GM12878 (cell line): ENCODE measurements around the gene FLVCR1. TPM values are rescaled to one million over a fixed set of nuclear protein-coding genes. Genes with fewer than 3 reads are reported as not detected.

Experiments used
- CBX3 ChIP-seq: fragments of 200-600 bp; sonication (generic); IDR thresholded peaks from 2 replicates; pipeline ENCODE4 v1.6.1; 2016; ENCODE audit warnings: low read depth, borderline replicate concordance
- CHD2 ChIP-seq: IDR thresholded peaks from 2 replicates; pipeline ENCODE4 v1.6.1; 2011; ENCODE audit warnings: low read depth, low read length, improper control_type of control experiment, borderline replicate concordance
- CREB1 ChIP-seq: IDR thresholded peaks from 2 replicates; pipeline ENCODE4 v1.6.1; 2012; ENCODE audit warnings: low read depth, mild to moderate bottlenecking, inconsistent platforms
- EED ChIP-seq: sonication (generic); IDR thresholded peaks from 2 replicates; pipeline ENCODE4 v1.6.1; 2016; ENCODE audit warnings: antibody characterized with exemption, low read depth
- FOXM1 ChIP-seq: IDR thresholded peaks from 2 replicates; pipeline ENCODE4 v1.6.1; 2012; ENCODE audit warnings: low read depth, mild to moderate bottlenecking, inconsistent platforms, low read length, moderate library complexity
- MYC ChIP-seq: IDR thresholded peaks from 2 replicates; pipeline ENCODE4 v1.6.1; 2011; ENCODE audit warnings: mild to moderate bottlenecking, low read length, moderate library complexity, inconsistent platforms; ENCODE audit not compliant: insufficient read depth, insufficient replicate concordance, insufficient read length, severe bottlenecking
- NFIC ChIP-seq: IDR thresholded peaks from 2 replicates; pipeline ENCODE4 v1.6.1; 2012; ENCODE audit warnings: low read depth, mild to moderate bottlenecking, inconsistent platforms, low read length, moderate library complexity
- NFXL1 ChIP-seq: fragments of 450-650 bp; IDR thresholded peaks from 2 replicates; pipeline ENCODE4 v1.6.1; 2017; ENCODE audit warnings: antibody characterized with exemption, mild to moderate bottlenecking, borderline replicate concordance
- NR2C1 ChIP-seq: fragments of 450-650 bp; IDR thresholded peaks from 2 replicates; pipeline ENCODE4 v1.6.1; 2017; ENCODE audit warnings: antibody characterized with exemption, mild to moderate bottlenecking, moderate library complexity
- NR2C2 ChIP-seq: IDR thresholded peaks from 2 replicates; pipeline ENCODE4 v1.6.1; 2011; ENCODE audit warnings: borderline replicate concordance, low read depth; ENCODE audit not compliant: control insufficient read depth, insufficient read length
- PAX5 ChIP-seq: IDR thresholded peaks from 2 replicates; pipeline ENCODE4 v1.6.1; 2011; ENCODE audit warnings: low read depth, low read length, borderline replicate concordance
- SPI1 ChIP-seq: IDR thresholded peaks from 2 replicates; pipeline ENCODE4 v1.6.1; 2011; ENCODE audit warnings: low read depth, mild to moderate bottlenecking, low read length, moderate library complexity, borderline replicate concordance; ENCODE audit not compliant: insufficient read depth
- SUPT20H ChIP-seq: IDR thresholded peaks from 2 replicates; pipeline ENCODE4 v1.6.1; 2011; ENCODE audit warnings: low read depth, mild to moderate bottlenecking, low read length, moderate library complexity, borderline replicate concordance; ENCODE audit not compliant: control insufficient read depth
- USF1 ChIP-seq: IDR thresholded peaks from 2 replicates; pipeline ENCODE4 v1.6.1; 2011; ENCODE audit warnings: borderline replicate concordance, low read depth, mild to moderate bottlenecking, moderate library complexity, mixed read lengths, low read length; ENCODE audit not compliant: insufficient read depth; ENCODE audit errors: extremely low read length
- ZNF24 ChIP-seq: fragments of 450-650 bp; IDR thresholded peaks from 2 replicates; pipeline ENCODE4 v1.6.1; 2017; ENCODE audit warnings: antibody characterized with exemption, mild to moderate bottlenecking
- polyA plus RNA-seq, 11 experiments: library from polyadenylated mRNA; depleted of rRNA in 4 of 11; unstranded in 6 of 11; stranded (reverse) in 5 of 11; fragments of >200 nt; fragmentation: Nextera tagmentation in 4 of 11; fragmentation: Illumina TruSeq in 1 of 11; extraction: Ambion mirVana in 4 of 11; extraction: Trizol in 1 of 11; gene quantifications; 1 replicate in 1 of 11; 2 replicates in 10 of 11; pipeline versions ENCODE4 v1.2.1 to v1.2.3, GENCODE V29; 2011 to 2016; ENCODE audit warnings: inconsistent platforms in 2 of 11, missing spikeins in 2 of 11, low read depth in 1 of 11
- total RNA-seq, 4 experiments: library from RNA; depleted of rRNA in 3 of 4; stranded (reverse); fragments of >200 nt in 3 of 4; fragmentation: Illumina TruSeq in 1 of 4; extraction: Trizol in 1 of 4; gene quantifications; 2 replicates each; pipeline versions ENCODE4 v1.2.1 to v1.2.3, GENCODE V29; 2013 to 2021
- TF ChIP-seq, protein P1 (sequence below): fragments of 450-650 bp; IDR thresholded peaks from 2 replicates; pipeline ENCODE4 v1.6.1; 2017; ENCODE audit warnings: mild to moderate bottlenecking, moderate library complexity

Gene FLVCR1
- total and polyA plus RNA-seq, 10 of the 15 experiments (the other 5 are each of a cell fraction or from before 2014, with no cell fraction given) = 7.1 to 25.2 (median 17.6) TPM

GRCh38 chr1:212928323-212929291, 70.5 kb downstream of the FLVCR1 start (continued):
- TF ChIP-seq NFXL1 (no peak), CREB1 (0 out of 2 replicates have a peak, but pooled peaks have one; percentile 26), SUPT20H (no peak), NR2C2 (no peak), PAX5 (0 out of 2 replicates have a peak, but pooled peaks have one; percentile 8), CBX3 (no peak), USF1 (no peak), SPI1 (0 out of 2 replicates have a peak, but pooled peaks have one; percentile 8), MYC (no peak), FOXM1 (peak; percentile 66; the same call in 1 of the 2 replicates), CHD2 (no peak), ZNF24 (no peak), NR2C1 (no peak), NFIC (peak; percentile 62; the same call in 1 of the 2 replicates), EED (peak; percentile 93)
- TF ChIP-seq, protein P1, sequence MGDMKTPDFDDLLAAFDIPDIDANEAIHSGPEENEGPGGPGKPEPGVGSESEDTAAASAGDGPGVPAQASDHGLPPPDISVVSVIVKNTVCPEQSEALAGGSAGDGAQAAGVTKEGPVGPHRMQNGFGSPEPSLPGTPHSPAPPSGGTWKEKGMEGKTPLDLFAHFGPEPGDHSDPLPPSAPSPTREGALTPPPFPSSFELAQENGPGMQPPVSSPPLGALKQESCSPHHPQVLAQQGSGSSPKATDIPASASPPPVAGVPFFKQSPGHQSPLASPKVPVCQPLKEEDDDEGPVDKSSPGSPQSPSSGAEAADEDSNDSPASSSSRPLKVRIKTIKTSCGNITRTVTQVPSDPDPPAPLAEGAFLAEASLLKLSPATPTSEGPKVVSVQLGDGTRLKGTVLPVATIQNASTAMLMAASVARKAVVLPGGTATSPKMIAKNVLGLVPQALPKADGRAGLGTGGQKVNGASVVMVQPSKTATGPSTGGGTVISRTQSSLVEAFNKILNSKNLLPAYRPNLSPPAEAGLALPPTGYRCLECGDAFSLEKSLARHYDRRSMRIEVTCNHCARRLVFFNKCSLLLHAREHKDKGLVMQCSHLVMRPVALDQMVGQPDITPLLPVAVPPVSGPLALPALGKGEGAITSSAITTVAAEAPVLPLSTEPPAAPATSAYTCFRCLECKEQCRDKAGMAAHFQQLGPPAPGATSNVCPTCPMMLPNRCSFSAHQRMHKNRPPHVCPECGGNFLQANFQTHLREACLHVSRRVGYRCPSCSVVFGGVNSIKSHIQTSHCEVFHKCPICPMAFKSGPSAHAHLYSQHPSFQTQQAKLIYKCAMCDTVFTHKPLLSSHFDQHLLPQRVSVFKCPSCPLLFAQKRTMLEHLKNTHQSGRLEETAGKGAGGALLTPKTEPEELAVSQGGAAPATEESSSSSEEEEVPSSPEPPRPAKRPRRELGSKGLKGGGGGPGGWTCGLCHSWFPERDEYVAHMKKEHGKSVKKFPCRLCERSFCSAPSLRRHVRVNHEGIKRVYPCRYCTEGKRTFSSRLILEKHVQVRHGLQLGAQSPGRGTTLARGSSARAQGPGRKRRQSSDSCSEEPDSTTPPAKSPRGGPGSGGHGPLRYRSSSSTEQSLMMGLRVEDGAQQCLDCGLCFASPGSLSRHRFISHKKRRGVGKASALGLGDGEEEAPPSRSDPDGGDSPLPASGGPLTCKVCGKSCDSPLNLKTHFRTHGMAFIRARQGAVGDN = peak; percentile 67
